ENCODE data around the gene CARM1.
"Not testable (repeated sequence)": the region's sequence is repeated elsewhere in the genome, so short reads cannot be mapped to it uniquely, and the experiment has no call there.

DNA sequence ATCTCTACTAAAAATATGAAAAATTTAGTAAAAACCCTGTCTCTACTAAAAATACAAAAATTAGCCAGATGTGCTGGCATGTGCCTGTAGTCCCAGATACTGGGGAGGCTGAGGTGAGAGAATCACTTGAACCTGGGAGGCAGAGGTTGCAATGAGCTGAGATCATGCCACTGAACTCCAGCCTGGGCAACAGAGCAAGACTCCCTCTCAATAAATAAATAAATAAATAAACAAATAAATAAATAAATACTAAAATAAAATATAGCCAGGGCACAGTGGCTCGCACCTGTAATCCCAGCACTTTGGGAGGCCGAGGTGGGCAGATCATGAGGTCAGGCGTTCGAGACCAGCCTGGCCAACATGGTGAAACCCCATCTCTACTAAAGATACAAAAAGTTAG, 72.1 kb downstream of the CARM1 start:
- not testable (repeated sequence) for TF ChIP-seq POLR2A (IDR thresholded peaks at IDR 0.05)
- TF ChIP-seq, protein P1, sequence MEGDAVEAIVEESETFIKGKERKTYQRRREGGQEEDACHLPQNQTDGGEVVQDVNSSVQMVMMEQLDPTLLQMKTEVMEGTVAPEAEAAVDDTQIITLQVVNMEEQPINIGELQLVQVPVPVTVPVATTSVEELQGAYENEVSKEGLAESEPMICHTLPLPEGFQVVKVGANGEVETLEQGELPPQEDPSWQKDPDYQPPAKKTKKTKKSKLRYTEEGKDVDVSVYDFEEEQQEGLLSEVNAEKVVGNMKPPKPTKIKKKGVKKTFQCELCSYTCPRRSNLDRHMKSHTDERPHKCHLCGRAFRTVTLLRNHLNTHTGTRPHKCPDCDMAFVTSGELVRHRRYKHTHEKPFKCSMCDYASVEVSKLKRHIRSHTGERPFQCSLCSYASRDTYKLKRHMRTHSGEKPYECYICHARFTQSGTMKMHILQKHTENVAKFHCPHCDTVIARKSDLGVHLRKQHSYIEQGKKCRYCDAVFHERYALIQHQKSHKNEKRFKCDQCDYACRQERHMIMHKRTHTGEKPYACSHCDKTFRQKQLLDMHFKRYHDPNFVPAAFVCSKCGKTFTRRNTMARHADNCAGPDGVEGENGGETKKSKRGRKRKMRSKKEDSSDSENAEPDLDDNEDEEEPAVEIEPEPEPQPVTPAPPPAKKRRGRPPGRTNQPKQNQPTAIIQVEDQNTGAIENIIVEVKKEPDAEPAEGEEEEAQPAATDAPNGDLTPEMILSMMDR (IDR thresholded peaks at IDR 0.05): not testable (repeated sequence)

All from right lobe of liver (tissue), 4 donors.